HPDE6-E6E7 (cell line): ENCODE results near the gene MOB3B.

Experiments used
- DNase-seq: peaks from one replicate; pipeline ENCODE4 v3.0.0; 2011; ENCODE audit warnings: missing footprints; ENCODE audit errors: extremely low spot score

MOB3B gene

DNA sequence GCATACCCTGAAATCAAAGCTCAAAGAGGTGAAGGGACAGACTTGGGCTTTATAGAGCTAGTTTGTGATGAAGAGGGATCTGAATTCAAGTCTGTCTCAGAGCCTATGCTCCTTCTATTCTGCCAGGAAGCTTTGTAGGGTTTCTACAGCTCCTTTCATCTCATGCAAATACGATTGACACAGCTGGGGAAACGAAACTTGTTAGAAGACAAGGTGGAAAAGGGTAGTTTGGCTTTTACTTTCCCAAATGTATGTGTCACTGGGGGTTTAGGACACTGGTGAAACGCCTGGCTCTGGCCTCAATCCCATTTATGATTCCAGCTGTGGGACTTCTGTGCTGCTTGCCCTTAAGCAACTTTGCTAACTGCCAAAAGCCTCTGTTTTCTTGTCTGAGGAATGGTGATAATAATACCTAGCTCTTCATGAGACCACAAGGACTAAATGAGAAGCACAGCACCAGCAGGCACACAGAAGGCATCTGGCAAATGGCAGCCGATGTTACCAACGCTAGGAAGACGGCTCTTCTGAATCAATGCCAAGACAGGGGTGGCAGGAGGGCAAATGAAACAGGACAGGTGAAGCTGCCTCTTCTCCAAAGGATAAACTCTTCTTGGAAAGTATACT, 162.3 kb downstream of the MOB3B start:
- no peak for DNase-seq

DNA sequence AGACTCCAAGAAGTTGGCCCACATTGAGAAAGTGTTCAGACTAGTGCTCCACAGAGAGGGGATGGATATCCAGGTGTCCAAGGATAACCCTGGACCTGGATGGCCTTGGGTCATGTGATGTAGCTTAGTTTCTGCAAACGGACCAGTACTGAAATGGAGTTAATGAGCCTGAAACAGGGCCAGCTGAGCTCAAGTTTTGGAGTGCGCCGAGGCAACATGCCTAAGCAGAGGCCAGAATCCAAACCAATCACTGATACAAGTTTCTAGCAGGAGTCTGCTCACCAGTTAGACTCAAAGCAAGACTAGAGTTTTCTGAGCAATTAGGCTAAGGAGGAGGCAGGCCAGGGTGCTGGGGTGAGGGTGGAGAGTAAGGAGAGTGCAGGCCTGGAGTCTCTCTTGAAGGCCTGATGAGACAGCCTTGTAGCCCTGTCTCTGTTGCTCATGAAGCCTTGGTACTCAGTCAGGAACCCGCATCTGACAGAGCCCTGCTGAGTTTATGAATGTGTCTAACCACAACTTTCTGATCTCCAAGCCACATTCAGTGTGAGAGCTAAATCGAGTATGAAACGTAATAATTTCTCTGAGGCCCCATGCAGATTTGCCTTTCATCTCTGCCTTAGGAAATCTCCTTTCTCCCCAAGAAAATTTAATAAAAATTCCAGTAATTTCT, 163.8 kb downstream of the MOB3B start:
- DNase-seq: no peak

DNA sequence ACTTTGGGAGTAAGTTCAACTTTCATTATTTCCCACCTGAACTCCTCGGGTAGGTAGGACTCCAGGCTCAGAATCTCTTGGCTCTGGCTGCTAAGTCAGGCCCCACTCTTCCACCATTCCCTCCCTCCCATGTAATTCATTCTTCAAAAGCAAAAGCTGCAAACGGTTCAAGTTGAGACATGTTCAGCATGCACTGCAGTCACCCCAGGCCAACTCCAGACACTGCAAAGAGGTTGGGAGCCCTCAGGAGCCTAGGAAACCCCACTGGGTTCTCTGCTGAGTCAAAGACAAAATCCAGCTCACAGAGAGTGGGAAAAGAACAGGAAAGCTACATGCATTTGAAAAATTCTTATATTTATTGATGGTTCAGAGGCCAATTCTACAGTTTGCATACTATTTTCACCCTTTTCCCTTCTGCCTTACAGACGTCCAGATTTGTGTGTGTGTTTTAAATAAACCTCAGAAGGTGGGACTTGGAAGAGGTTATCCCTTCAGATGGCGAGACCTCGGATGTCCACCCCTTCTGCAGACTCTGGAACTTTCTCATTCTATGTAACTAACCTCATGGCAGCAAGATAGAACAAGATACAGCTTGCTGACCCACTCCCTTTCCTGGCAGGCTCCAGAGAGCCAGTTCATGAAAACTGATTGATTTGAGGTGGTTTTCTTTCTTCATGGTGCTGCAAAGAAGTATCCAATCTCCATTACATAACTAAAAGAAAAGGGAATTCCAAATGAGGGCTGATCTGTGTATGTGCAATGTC, 167.0 kb downstream of the MOB3B start:
- DNase-seq: peak; percentile 64

DNA sequence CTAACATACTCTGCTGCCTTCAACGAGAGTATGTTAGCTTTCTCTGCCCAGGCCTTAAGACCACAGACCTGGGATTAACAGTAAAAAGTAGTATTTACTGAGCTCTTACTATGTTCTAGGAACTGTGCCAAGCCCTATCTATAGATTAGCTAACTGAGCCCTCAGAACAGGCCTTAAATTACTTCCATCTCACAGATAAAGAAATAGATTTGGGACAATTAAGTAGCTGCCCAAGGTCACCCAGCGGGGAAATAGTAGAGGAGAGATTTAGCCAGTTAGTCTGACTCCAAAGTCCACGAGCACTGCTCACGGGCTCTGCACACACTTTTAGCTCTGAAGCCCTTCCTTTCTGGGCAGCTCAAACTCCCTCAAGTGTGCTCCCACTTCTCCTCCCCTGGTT, 168.1 kb downstream of the MOB3B start:
- DNase-seq: no peak

DNA sequence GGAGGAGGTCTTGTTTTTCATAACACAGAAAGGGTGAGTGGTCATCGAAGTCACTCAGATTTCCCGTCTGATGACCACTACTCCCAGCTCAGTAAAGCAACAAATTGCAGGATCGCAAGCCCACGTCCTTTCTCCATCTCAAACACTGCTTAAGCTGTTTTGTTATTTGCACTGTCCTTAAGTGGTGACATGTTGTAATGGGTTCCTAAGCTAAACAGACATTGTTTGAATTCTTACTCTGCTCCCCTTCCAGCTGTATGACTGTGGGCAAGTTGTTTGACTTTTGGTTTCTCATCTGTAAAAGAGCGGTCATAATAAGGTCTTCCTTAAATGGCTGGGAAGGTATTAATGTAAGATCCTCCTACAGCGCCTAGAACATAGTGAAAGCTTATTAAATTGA, 169.9 kb downstream of the MOB3B start:
- no peak for DNase-seq

DNA sequence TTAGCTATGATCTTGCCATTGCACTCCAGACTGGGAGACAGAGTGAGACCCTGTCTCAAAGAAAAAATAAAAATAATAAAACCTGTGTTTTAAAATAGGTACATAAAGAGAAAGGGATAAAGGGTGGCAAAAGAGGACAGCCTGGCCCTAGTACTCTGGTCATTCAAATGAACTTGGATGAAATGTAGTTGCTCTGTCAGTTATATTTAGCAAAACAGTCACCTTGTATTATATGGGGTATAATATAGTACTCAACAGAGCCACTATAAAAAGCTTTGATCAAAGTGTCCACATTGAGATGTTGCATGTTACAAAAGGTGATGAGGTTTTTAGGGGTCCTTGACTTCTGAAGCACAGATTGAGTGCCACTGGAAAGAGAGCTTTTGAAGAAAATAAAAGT, 171.6 kb downstream of the MOB3B start:
- DNase-seq: no peak

DNA sequence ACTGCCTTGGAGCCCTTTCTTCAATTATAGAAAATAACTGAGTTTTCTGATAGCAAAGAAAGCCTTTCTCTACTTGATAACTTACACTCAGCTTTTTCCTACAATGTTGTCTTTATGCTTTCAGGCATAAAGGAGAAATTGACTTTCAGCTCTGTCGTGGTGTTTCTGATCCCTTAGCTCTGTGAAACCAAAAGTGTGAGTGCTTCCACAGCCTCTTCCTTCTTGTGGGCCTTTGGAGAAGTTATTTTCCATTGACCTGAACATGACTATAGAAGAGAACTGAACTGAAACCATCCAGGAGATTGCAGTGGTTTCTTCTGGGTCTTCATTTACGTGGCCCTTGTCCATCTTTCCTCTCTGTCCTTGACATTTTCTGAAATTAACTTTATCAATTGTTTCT, 173.2 kb downstream of the MOB3B start:
- no peak for DNase-seq

DNA sequence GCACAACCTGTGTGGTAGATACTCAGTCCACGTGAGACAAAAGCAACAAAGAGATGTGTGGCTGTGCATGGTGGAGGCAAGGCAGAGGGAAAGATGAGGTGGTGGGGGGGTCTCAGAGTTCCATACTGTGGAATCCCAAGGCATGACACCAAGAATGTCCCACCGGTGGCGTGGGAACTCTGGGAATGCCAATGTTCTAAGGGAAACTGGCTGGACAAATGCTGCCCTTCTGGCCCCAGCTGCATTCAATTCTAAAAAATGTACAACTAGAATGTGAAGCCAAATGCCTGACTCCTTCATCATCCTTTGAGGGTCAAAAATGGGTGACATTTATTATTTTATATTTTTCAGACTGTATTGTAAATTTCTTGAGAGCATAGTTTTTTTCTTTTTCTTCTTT, 174.4 kb downstream of the MOB3B start:
- DNase-seq: no peak

DNA sequence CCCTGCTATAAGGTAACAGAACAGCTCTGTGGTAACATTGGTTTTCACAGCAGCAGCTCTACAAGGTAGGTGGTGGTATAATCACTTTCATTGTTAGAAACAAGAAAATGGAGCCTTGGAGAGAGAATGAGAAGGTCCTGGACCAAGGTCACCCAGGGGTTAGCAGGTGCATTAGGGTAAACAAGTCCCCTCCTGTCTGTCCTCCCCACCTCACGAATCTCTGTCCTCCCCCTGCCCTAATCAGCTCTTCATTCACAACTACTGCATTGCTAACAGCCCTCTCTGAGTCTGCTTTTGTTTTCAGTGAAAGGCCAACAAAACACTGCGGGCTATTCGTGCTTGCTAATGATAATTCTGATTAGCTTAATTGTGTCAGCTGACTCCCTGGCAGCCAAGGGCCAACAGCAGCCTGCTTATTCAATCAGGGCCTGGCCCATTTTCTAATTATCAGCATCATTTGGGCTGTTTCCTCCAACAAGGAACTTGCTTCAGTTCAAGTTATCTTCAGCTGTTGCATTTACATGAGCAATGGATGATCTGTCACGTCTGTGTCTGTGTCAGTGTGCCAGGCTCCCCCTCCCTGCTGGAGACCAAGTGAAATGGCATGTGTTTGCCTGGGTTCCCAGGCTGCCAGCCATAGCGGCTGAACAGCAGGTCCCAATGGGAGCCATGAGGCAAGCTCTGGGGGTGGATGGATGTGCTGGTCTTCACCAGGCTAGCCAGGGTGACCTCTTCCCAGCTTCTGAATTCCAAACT, 176.0 kb downstream of the MOB3B start:
- DNase-seq: no peak

DNA sequence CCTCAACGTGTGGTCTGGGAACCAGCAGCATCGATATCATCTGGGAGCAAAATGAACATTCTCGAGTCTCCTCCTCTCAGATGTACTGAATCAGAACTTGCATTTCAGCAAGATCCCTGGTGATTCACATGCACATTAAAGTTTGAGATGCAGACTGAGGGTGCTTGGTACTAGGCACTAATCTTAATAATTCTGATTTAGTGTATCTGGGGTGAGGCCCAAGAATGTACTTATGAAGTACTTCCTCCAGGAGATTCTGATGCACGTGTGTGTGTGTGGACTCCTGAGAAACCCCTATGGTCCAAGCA, 176.5 kb downstream of the MOB3B start:
- DNase-seq: no peak

DNA sequence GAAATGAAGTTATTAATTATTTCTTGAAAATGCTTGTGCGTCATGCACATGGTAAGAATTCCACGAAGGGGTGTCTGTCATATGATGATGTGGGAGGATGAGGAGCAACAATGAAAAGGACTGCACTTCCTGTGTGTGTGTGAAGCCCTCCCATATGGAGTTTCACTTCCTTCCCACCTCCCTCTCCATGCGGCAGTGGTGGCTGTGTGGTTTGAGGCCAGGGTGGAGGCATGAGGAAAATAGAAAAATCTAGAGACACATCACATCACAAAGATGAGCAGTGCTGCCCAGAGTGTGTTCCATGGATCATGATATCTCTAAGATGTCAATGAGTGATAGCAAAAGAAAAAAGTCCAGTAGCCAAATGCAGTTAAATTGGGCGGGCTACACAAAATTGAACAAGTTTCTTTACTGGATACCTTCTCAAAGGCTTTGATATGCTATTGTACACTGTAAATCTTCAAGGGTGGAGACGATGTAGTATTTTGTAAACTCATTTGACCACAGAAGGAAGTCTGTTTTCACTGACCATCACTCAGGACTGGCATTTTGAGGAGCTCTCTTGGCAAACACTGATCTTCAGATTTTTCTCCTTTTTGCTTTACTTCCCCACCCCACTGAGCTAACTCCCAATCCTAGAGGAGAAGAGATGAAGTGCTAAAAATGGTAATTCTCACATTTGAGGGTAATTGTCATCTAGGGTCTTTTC, 177.0 kb downstream of the MOB3B start:
- DNase-seq: no peak

DNA sequence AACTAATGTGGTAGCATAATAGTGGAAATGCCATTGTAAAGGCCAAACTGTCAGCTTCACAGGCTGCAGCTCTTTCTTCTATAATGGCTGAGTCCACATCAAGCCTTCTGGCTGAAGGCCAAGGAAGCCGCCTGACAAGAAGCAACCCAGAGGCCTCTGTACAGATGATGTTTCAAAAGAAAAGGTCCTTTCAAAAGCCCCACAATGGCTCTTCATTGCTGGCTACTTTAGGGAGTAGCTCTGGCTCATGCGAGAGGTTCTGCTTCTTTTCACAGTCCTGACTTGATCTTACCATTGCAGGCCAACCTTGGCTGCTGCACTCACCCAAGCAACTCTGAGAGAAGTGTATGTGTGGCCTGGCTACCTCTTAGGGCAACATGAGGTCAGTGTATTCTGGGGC, 178.2 kb downstream of the MOB3B start:
- no peak for DNase-seq

DNA sequence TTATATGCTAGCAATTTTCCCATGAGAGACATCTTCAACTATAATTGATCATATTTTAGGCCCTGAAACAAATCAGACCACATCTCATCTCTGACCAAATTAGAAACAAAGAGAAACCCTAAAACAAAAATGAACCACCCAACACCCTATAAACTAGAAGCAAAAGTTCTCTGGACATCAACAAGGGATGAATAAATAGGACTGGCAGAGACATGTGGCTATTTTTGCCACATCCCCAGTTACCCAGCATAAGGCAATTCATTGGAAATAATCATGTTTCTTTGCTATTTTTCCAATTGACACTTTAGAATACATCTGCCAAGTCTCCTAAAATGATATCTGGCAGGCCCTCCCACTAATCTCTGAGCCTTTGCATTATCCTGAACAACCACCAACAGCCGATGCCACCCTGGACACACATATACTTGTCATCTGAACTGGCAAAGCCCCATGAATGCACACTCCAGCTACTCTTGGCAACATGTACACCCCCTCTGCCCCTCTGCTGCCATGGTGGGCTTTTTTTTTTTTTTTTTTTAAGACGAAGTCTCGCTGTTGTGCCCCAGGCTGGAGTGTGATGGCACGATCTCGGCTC, 179.1 kb downstream of the MOB3B start:
- no peak for DNase-seq

DNA sequence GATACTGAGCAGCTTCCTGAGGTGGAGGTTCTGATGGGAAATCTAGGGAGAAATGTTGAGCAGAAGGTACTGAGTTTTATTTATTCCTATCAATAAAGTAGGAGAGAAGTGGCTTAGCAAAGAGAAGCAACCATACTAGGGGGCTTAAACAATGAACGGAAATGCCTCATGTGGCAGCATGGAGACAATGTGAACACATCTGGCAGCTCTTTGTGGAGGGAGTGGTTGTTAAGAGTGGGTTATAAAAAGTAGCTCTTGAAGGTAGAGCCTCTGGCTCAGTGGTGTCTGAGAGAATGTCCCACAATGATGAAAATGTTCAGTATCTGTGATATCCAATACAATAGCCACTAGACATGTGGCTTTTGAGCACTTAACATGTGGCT, 179.9 kb downstream of the MOB3B start:
- DNase-seq: no peak

DNA sequence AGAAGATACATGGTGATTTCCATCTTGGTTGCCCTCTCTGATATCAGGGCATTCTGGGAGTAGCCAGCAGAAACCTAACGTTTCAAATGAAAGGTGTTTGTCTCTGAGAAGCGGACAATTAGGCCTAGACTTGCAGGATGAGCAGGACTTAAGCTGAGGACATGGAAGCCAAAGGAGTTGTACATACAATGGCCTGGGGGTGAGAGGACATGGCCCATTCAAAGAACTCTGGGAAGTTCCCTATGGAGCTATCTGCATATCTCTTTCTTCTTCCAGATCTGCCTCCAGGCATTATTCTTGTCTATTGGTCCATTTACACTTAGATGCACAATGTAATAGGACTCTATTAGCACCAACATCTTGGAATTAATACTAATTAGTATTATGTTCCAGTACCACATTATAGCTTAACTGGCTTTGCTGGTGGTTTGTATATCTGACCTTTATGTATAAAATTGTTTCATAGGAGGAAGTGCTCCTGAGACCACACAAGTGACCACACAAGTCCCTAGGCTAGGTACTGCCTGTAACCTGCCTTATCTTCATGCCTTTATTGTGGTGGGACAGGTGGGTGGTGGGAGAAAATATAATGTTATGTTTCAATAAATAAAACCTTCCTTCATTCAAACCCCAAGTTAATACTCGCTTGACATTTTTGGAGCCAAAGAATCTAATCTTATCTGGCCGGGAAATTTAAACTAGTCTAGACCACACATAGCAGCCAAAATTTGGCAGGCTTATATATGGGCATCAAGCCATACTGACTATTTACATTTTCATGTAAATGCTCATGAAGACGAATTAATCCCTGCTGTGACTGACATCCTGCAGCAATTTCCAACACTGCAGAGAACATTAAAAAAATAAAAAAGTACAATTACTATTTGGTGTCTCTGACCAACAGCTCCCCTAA, 180.6 kb downstream of the MOB3B start:
- no peak for DNase-seq

DNA sequence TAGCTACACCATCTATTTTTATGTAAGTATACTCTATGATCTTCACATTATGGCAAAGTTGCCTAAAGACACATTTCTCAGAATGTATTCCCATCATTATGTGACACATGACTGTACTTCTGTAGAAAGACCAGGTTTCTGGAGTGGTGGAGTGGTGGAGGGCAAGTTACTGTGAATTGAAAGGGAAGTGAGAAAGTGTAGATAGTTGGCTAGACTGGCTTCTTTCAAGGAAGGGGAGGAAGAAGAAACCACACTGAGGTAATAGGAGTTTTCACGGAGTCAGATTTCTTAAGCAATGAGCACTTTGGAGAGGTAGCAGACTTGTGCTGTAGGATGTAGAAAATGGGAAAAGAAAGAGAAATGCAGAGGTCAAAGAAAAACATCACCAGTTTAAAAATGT, 181.7 kb downstream of the MOB3B start:
- no peak for DNase-seq

DNA sequence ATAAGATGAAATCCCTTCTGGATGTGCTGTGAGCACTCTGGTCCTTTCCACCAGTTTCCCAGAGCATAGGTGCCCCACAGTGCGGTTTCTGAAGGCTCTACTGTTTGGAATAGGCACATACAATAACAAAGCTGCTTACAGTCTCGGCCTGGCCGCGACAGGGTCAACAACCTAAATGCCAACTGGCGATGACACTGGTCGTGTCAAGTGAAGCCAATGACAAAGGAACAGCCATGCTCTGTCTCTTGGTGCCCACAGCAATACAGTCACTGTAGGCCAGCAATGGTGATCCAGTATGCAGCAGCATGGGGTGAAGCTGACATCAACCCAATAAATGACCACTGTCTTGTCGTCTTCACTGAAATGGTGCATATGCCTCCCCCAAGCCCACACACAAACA, 184.8 kb downstream of the MOB3B start:
- no peak for DNase-seq

DNA sequence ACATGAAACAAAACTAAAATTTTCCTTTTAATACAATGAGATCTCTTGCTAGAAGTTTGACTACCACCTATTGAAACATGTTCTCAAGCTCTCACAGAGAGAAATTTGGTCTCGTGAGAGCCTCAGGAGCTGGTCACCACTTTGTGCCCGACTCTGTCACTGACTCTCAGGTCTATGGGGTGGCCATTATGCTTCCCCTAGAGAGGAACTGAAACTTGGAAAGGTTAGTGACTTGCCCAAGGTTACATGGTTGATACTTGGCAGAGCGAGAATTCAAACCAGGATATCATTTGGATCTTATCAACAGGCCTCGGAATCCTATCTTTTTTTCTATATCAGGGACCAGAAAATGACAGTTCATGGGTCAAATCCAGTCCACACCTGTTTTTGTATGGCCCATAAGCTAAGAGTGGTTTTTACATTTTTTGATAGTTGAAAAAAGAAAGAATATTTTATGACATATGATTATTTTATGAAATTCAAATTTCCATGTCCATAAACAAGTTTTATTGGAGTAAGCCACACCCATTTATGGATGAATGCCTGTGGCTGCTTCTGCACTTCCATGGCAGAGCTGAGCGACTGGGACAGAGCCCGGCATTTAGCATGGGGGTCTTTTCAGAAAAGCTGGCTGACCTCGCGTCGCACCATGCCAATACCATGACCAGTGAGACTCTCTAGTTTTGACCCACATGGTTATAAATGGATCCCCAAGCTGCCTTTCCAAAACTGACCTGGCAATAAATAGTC, 187.9 kb downstream of the MOB3B start:
- DNase-seq: no peak

DNA sequence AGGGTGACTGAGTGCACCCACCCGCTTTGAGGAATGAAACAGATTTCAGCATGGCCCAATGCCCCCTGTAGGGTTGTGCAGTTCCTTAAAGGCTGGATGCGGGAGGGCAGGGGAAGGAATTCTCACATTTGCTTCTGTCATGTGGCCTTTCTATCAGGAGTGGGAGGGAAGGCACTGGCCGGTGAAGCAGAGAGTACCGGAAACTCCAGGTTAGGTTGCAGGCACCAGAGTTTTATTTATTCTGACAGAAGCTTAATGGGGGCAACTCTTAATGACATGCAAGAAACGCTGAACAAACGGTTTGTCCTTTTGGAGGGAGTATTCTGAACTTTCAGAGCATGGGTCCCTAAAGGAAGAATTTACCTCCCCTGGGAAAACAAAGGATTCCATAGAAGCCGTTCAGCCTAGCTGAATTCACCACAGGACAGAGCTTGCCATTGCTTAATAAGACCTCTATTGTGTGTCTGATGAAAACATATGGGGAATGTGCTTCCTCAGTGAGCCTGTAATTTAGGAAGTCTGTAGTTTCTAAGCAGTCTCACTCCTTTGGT, 188.6 kb downstream of the MOB3B start:
- DNase-seq: no peak

DNA sequence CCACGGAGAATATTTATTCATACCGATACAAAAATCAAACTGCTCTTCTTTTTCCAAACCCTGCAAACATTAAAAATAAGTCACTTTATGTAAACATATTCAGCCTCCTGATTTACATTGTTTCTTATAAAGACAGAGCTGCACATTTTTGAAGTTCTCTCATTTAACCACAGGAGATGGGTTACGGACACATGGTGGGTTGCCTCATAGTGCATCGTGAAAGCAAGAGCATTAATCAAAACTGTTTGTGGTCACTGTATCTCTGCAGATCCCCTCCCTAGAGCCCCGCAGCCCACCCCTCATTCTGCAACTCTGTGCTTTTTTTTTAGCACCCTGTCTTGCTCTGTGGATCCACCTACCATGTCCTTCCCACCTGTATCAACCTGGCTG, 189.3 kb downstream of the MOB3B start:
- DNase-seq: no peak
